HCT116 (cell line): Measurements from ENCODE around the gene WDR70.
"Not testable (repeated sequence)": the region's sequence is repeated elsewhere in the genome, so short reads cannot be mapped to it uniquely, and the experiment has no call there.

ENCODE experiments used
- CTCF ChIP-seq, 3 experiments: fragments of 200-600 bp in 1 of 3; sonication (generic) in 1 of 3; IDR thresholded peaks in 2 of 3; conservative IDR thresholded peaks in 1 of 3; 2 replicates each; pipeline ENCODE4 v1.5.1; 2012 to 2017; ENCODE audit warnings: low read depth in 2 of 3, low read length in 2 of 3, antibody characterized with exemption in 1 of 3, borderline replicate concordance in 1 of 3, control low read depth in 1 of 3, mild to moderate bottlenecking in 1 of 3, mixed read lengths in 1 of 3, mixed run types in 1 of 3, moderate library complexity in 1 of 3; ENCODE audit not compliant: insufficient read depth in 1 of 3
- EGR1 ChIP-seq: IDR thresholded peaks from 2 replicates; pipeline ENCODE4 v1.6.1; 2012; ENCODE audit warnings: low read depth
- EZH2 ChIP-seq: fragments of 200-600 bp; sonication (generic); IDR thresholded peaks from 2 replicates; pipeline ENCODE4 v1.6.1; 2017; ENCODE audit warnings: antibody characterized with exemption, mixed run types
- MAX ChIP-seq: IDR thresholded peaks from 2 replicates; pipeline ENCODE4 v1.6.1; 2012
- POLR2A ChIP-seq: IDR thresholded peaks from 2 replicates; pipeline ENCODE4 v1.7.0; 2011; ENCODE audit warnings: borderline replicate concordance; ENCODE audit not compliant: insufficient read depth, insufficient read length; ENCODE audit errors: extremely low read depth
- POLR2AphosphoS5 ChIP-seq: IDR thresholded peaks from 2 replicates; pipeline ENCODE4 v1.6.1; 2011; ENCODE audit warnings: mild to moderate bottlenecking, low read depth, low read length, moderate library complexity
- REST ChIP-seq: IDR thresholded peaks from 2 replicates; pipeline ENCODE4 v1.6.1; 2012; ENCODE audit warnings: low read depth
- ZBTB33 ChIP-seq: IDR thresholded peaks from 2 replicates; pipeline ENCODE4 v1.6.1; 2011; ENCODE audit warnings: mild to moderate bottlenecking, low read length, moderate library complexity; ENCODE audit not compliant: insufficient replicate concordance; ENCODE audit errors: extremely low read depth

DNA sequence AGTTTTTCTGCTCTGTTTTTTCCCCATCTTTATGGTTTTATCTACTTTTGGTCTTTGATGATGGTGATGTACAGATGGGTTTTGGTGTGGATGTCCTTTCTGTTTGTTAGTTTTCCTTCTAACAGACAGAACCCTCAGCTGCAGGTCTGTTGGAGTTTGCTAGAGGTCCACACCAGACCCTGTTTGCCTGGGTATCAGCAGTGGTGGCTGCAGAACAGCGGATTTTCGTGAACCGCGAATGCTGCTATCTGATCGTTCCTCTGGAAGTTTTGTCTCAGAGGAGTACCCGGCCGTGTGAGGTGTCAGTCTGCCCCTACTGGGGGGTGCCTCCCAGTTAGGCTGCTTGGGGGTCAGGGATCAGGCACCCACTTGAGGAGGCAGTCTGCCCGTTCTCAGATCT, 300.2 kb downstream of the WDR70 start:
- not testable (repeated sequence) for TF ChIP-seq CTCF (IDR thresholded peaks at IDR 0.05 in 2 of 3, conservative IDR thresholded peaks at IDR 0.05 in 1 of 3; ENCODE audit: borderline replicate concordance in 1 of 3, insufficient read depth in 1 of 3, low read depth in 2 of 3, low read length in 2 of 3); POLR2A; POLR2AphosphoS5; MAX; EZH2; EGR1; REST; ZBTB33
